H9 (cell line): ENCODE results near the gene CLVS2. TPM values are rescaled to one million over a fixed set of nuclear protein-coding genes. Genes with fewer than 3 reads are reported as not detected.

Experiments used
- DNase-seq: peaks from one replicate; pipeline ENCODE4 v3.0.0-alpha.2; 2017
- H2AFZ ChIP-seq: one replicate; pipeline ENCODE4 v1.6.1; 2013; ENCODE audit warnings: mild to moderate bottlenecking, low read length, control low read depth, moderate library complexity
- H2AK5ac ChIP-seq: 2 replicates; pipeline ENCODE4 v1.6.1; 2013; ENCODE audit warnings: low read length, control low read depth, mixed read lengths; ENCODE audit not compliant: insufficient read length
- H2BK120ac ChIP-seq: one replicate; pipeline ENCODE4 v1.6.1; 2013; ENCODE audit warnings: low read depth, mild to moderate bottlenecking, low read length, control low read depth, inconsistent platforms; ENCODE audit not compliant: poor library complexity, severe bottlenecking
- H2BK12ac ChIP-seq: 2 replicates; pipeline ENCODE4 v1.6.1; 2013; ENCODE audit warnings: low read length, control low read depth, mixed read lengths, low read depth; ENCODE audit not compliant: insufficient read length
- H2BK15ac ChIP-seq: 2 replicates; pipeline ENCODE4 v1.6.1; 2013; ENCODE audit warnings: low read depth, low read length, control low read depth
- H2BK20ac ChIP-seq: one replicate; pipeline ENCODE4 v1.6.1; 2013; ENCODE audit warnings: low read depth, mild to moderate bottlenecking, low read length, control low read depth, inconsistent platforms; ENCODE audit not compliant: poor library complexity, severe bottlenecking
- H2BK5ac ChIP-seq: 2 replicates; pipeline ENCODE4 v1.6.1; 2013; ENCODE audit warnings: low read length, control low read depth, mixed read lengths; ENCODE audit not compliant: insufficient read length
- H3K14ac ChIP-seq: 2 replicates; pipeline ENCODE4 v1.6.1; 2013; ENCODE audit warnings: low read length, control low read depth; ENCODE audit not compliant: insufficient read depth
- H3K18ac ChIP-seq: 2 replicates; pipeline ENCODE4 v1.6.1; 2013; ENCODE audit warnings: low read depth, mild to moderate bottlenecking, mixed read lengths, low read length, control low read depth; ENCODE audit not compliant: insufficient read length
- H3K23ac ChIP-seq: 2 replicates; pipeline ENCODE4 v1.6.1; 2013; ENCODE audit warnings: low read length, control low read depth, mixed read lengths, low read depth; ENCODE audit not compliant: insufficient read length
- H3K23me2 ChIP-seq: 2 replicates; pipeline ENCODE4 v1.6.1; 2013; ENCODE audit warnings: low read depth, mild to moderate bottlenecking, mixed read lengths, low read length, control low read depth; ENCODE audit not compliant: insufficient read length, poor library complexity, severe bottlenecking
- H3K27ac ChIP-seq: 2 replicates; pipeline ENCODE4 v1.5.1; 2013; ENCODE audit warnings: low read length, control low read depth, mixed read lengths, low read depth; ENCODE audit not compliant: insufficient read length
- H3K27me3 ChIP-seq: 2 replicates; pipeline ENCODE4 v1.6.1; 2013; ENCODE audit warnings: low read length, control low read depth, inconsistent platforms; ENCODE audit not compliant: insufficient read depth
- H3K4ac ChIP-seq: 2 replicates; pipeline ENCODE4 v1.6.1; 2013; ENCODE audit warnings: low read depth, mild to moderate bottlenecking, control low read depth, inconsistent platforms, low read length, moderate library complexity
- H3K4me1 ChIP-seq: 2 replicates; pipeline ENCODE4 v1.6.1; 2013; ENCODE audit warnings: low read length, control low read depth, inconsistent platforms; ENCODE audit not compliant: insufficient read depth
- H3K4me2 ChIP-seq: 2 replicates; pipeline ENCODE4 v1.6.1; 2013; ENCODE audit warnings: low read length, control low read depth, mixed read lengths; ENCODE audit not compliant: insufficient read length, insufficient read depth
- H3K56ac ChIP-seq: 2 replicates; pipeline ENCODE4 v1.6.1; 2013; ENCODE audit warnings: low read depth, mild to moderate bottlenecking, mixed read lengths, low read length, control low read depth; ENCODE audit not compliant: insufficient read length
- H3K79me1 ChIP-seq: 2 replicates; pipeline ENCODE4 v1.6.1; 2013; ENCODE audit warnings: low read depth, mild to moderate bottlenecking, moderate library complexity, low read length, control low read depth, inconsistent platforms; ENCODE audit not compliant: insufficient read depth, poor library complexity, severe bottlenecking
- H3K79me2 ChIP-seq: 2 replicates; pipeline ENCODE4 v1.6.1; 2013; ENCODE audit warnings: low read length, control low read depth, inconsistent platforms; ENCODE audit not compliant: insufficient read depth
- H3K9ac ChIP-seq: 2 replicates; pipeline ENCODE4 v1.6.1; 2013; ENCODE audit warnings: low read length, control low read depth, mixed read lengths; ENCODE audit not compliant: insufficient read length; ENCODE audit errors: extremely low read depth
- H3K9me3 ChIP-seq: one replicate; pipeline ENCODE4 v1.6.1; 2013; ENCODE audit warnings: low read depth, low read length, inconsistent platforms; ENCODE audit not compliant: control insufficient read depth
- H3T11ph ChIP-seq: one replicate; pipeline ENCODE4 v1.6.1; 2013; ENCODE audit warnings: mild to moderate bottlenecking, low read length, control low read depth, inconsistent platforms
- H4K20me1 ChIP-seq: one replicate; pipeline ENCODE4 v1.6.1; 2013; ENCODE audit not compliant: control insufficient read depth, insufficient read length, insufficient read depth
- H4K5ac ChIP-seq: 2 replicates; pipeline ENCODE4 v1.6.1; 2013; ENCODE audit warnings: low read depth, mild to moderate bottlenecking, mixed read lengths, low read length, control low read depth; ENCODE audit not compliant: insufficient read length
- H4K8ac ChIP-seq: replicated peaks from 2 replicates; pipeline ENCODE4 v1.6.1; 2013; ENCODE audit warnings: low read length, control low read depth, mixed read lengths, low read depth; ENCODE audit not compliant: insufficient read length
- H4K91ac ChIP-seq: 2 replicates; pipeline ENCODE4 v1.6.1; 2013; ENCODE audit warnings: low read depth, mild to moderate bottlenecking, moderate library complexity, mixed read lengths, low read length, control low read depth; ENCODE audit not compliant: insufficient read length
- H3K27ac Mint-ChIP-seq, 3 experiments: 2 replicates in 2 of 3; 3 replicates in 1 of 3; pipeline ENCODE4 v1.8.0; 2020 to 2021; ENCODE audit warnings: mixed read lengths in 3 of 3, mild to moderate bottlenecking in 1 of 3, moderate library complexity in 1 of 3
- H3K27me3 Mint-ChIP-seq: 2 replicates; pipeline ENCODE4 v1.8.0; 2021; ENCODE audit warnings: low read depth, mild to moderate bottlenecking, moderate library complexity, mixed read lengths
- H3K36me3 Mint-ChIP-seq, 3 experiments: 2 replicates in 2 of 3; 3 replicates in 1 of 3; pipeline ENCODE4 v1.8.0; 2020 to 2021; ENCODE audit warnings: low read depth in 3 of 3, mixed read lengths in 3 of 3; ENCODE audit not compliant: insufficient read depth in 1 of 3
- H3K4me1 Mint-ChIP-seq, 2 experiments: 2 replicates each; pipeline ENCODE4 v1.8.0; 2020; ENCODE audit warnings: mixed read lengths in 2 of 2
- H3K4me3 Mint-ChIP-seq, 2 experiments: 2 replicates in 1 of 2; 3 replicates in 1 of 2; pipeline ENCODE4 v1.8.0; 2020 to 2021; ENCODE audit warnings: mild to moderate bottlenecking in 2 of 2, mixed read lengths in 2 of 2, moderate library complexity in 1 of 2
- H3K9me3 Mint-ChIP-seq, 2 experiments: 2 replicates in 1 of 2; 3 replicates in 1 of 2; pipeline ENCODE4 v1.8.0; 2020; ENCODE audit warnings: mild to moderate bottlenecking in 2 of 2, mixed read lengths in 2 of 2, moderate library complexity in 1 of 2
- CTCF ChIP-seq: fragments of 200-600 bp; sonication (generic); conservative IDR thresholded peaks from 3 replicates; pipeline ENCODE4 v1.8.0; 2021; ENCODE audit warnings: antibody characterized with exemption, mild to moderate bottlenecking
- WGBS: extraction: QIAGEN DNeasy Blood & Tissue Kit; methylation state at CpG from one replicate; pipeline ENCODE4 v1.1.7; 2013; ENCODE audit warnings: missing lambda C conversion rate, low lambda C conversion rate, mixed read lengths; ENCODE audit not compliant: insufficient read length; ENCODE audit errors: extremely low coverage; 5-methylcytosine and 5-hydroxymethylcytosine counted together
- total RNA-seq: library from RNA; stranded (reverse); gene quantifications from 2 replicates; pipeline ENCODE4 v1.2.1, GENCODE V29; 2021

CLVS2 gene
- total RNA-seq, 1 experiment from 2014 or later: 0.26 TPM

GRCh38 chr6:123022975-123023374 lies 26.9 kb downstream of the CLVS2 start:
- no peaks in the 10 kb centered on the region for H3K27me3 ChIP-seq
- no peak overlapping the region for H3T11ph ChIP-seq
- H2AFZ ChIP-seq: no peak overlapping the region
- H3K56ac ChIP-seq: no peak overlapping the region
- no peak overlapping the region for H3K18ac ChIP-seq
- DNase-seq: peak; percentile 28
- no CpG with 5 or more reads among the region's 1 CpG for WGBS
- TF ChIP-seq CTCF: no peak
- H2BK20ac ChIP-seq: no peak overlapping the region
- no peak overlapping the region for H2BK15ac ChIP-seq
- H3K79me2 ChIP-seq: no peaks in the 10 kb centered on the region
- H2AK5ac ChIP-seq: no peak overlapping the region
- H3K9ac ChIP-seq: no peak overlapping the region
- H4K20me1 ChIP-seq: no peaks in the 10 kb centered on the region
- H3K4ac ChIP-seq: no peak overlapping the region
- no peaks in the 10 kb centered on the region for H3K9me3 ChIP-seq
- H2BK5ac ChIP-seq: no peak overlapping the region
- Mint-ChIP-seq H3K4me3 (no peak overlapping the region), H3K9me3 (no peaks in the 10 kb centered on the region), H3K27ac (no peak overlapping the region), H3K4me1 (no peaks in the 10 kb centered on the region), H3K36me3 (no peaks in the 10 kb centered on the region), H3K27me3 (peaks cover 5% of the 10 kb centered on the region)
- no peak overlapping the region for H3K4me2 ChIP-seq
- H4K91ac ChIP-seq: no peak overlapping the region
- no peaks in the 10 kb centered on the region for H3K79me1 ChIP-seq
- no peak overlapping the region for H2BK120ac ChIP-seq
- no peaks in the 10 kb centered on the region for H3K4me1 ChIP-seq
- no peak overlapping the region for H4K8ac ChIP-seq
- H4K5ac ChIP-seq: no peak overlapping the region
- H3K14ac ChIP-seq: no peak overlapping the region
- H3K23ac ChIP-seq: no peak overlapping the region
- H3K27ac ChIP-seq: no peak overlapping the region
- no peak overlapping the region for H2BK12ac ChIP-seq
- H3K23me2 ChIP-seq: no peaks in the 10 kb centered on the region
